ENCODE results near the gene HINFP.
A peak's percentile ranks its signal among the peaks of the same experiment; 100 is the strongest.

HINFP gene, protein sequence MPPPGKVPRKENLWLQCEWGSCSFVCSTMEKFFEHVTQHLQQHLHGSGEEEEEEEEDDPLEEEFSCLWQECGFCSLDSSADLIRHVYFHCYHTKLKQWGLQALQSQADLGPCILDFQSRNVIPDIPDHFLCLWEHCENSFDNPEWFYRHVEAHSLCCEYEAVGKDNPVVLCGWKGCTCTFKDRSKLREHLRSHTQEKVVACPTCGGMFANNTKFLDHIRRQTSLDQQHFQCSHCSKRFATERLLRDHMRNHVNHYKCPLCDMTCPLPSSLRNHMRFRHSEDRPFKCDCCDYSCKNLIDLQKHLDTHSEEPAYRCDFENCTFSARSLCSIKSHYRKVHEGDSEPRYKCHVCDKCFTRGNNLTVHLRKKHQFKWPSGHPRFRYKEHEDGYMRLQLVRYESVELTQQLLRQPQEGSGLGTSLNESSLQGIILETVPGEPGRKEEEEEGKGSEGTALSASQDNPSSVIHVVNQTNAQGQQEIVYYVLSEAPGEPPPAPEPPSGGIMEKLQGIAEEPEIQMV

DNA sequence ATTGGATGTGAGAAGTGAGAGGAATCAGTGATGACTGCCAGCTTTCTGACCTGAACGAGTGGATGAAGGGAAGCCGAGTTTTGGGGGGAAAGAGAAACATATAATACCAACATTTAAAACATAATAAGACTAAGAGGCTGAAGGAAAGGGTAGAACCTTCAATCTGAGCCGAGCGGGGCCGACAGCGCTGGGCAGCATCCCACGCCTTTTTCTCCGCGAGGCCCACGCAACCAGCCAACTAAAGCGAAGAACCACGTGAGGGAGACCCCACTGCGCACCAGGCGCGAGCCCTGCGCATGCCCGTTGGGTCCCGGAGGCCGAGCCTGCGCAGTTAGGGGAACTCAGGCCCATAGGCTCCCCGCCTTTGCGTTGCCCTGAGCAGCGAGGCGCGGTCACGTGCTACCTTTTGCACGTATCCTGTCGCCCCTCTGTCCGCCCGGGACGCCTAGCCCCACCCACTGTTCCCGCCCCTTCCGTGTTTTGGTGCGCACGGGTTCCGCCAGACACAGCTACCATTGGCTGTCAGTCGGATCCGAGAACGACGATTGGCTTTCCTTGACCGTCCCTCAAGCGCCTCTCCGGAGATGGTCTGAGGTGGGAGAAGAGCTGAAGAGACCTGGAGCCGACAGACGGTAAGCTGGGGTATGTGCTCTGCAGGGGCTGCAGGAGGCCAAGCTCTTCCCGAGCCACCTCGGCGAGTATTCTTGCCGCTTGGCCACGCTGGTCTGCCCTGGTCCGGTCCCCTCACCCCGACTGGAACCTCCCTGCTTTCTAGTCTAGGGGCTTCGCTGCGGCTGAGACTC is at the start of gene HINFP:
TSS of gene HINFP (plus strand) at position 573 of the 803 bp plus-strand sequence. CDS start 5,365 bp downstream, outside the sequence.
- DNase-seq (ENCODE audit: low read depth) = peak; percentile 97

DNA sequence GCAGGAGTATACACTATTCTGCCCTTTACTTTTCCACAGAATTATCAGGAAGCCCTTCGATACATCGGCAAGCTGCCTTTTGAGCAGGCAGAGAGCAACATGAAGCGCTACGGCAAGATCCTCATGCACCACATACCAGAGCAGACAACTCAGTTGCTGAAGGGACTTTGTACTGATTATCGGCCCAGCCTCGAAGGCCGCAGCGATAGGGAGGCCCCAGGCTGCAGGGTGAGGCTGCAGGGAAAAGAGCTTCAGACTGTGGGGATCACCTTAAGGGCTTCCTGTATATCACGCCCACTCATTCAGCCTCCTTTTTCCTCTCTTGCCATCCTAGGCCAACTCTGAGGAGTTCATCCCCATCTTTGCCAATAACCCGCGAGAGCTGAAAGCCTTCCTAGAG is 43.5 kb upstream of the HINFP start:
- DNase-seq (ENCODE audit: low read depth) = no peak

DNA sequence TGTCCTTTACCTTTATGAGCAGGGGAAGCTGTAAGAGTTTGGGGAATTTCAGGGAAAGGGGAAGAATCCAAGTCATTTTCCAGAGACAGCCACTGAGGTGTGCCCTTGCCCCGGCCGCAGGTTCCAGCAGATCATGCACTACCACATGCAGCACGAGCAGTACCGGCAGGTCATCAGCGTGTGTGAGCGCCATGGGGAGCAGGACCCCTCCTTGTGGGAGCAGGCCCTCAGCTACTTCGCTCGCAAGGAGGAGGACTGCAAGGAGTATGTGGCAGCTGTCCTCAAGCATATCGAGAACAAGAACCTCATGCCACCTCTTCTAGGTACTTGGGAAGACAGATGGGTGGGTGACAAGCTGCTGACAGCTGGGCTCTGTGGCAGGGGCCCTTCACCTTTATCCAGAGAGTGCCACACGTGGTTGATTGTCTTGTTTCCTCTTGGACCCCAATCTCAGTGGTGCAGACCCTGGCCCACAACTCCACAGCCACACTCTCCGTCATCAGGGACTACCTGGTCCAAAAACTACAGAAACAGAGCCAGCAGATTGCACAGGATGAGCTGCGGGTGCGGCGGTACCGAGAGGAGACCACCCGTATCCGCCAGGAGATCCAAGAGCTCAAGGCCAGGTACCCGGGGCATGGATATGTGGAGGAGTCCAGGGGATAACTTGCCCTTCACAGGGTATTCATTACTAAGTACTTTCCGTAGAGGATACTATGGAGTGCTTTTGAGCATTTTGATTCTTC is 42.5 kb upstream of the HINFP start:
- DNase-seq (ENCODE audit: low read depth) = no peak

- no peak for DNase-seq (ENCODE audit: low read depth)
These were observed 39.6 kb upstream of the HINFP start for GRCh38 chr11:119081682-119082260.

- DNase-seq (ENCODE audit: low read depth) = peak; percentile 86
These were observed 36.5 kb upstream of the HINFP start, which contains the start of gene HMBS for GRCh38 chr11:119084663-119085436. Gene HMBS, plus strand, starts transcription at chr11:119084881. Its CDS starts 153 bp downstream, at chr11:119085034.

DNA sequence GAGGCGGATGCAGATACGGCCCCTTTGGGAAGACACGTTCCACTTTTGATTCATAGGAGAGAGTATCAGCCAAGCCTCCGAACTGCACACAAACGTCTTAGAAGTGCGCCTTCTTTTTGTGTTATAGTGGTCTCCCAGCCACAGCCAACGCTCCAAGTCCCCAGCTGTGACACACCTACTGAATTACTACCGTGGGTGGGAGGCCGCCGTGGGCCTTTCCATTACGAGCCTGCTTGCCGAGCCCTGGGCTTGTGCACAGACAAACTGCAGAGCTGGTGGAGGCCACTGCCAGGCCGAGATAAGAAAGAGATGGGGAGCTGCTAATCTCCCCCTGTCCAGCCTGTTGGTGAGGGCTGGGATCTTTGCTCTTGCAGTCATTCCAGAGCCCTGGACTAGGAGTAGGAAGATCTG is 35.9 kb upstream of the HINFP start:
- DNase-seq (ENCODE audit: low read depth) = no peak

GRCh38 chr11:119087123-119087522 is 34.3 kb upstream of the HINFP start:
- DNase-seq (ENCODE audit: low read depth) = no peak

- DNase-seq (ENCODE audit: low read depth) = no peak
These were observed 33.6 kb upstream of the HINFP start for GRCh38 chr11:119087747-119088241.

GRCh38 chr11:119088406-119088805 is 33.0 kb upstream of the HINFP start:
- DNase-seq (ENCODE audit: low read depth) = no peak

DNA sequence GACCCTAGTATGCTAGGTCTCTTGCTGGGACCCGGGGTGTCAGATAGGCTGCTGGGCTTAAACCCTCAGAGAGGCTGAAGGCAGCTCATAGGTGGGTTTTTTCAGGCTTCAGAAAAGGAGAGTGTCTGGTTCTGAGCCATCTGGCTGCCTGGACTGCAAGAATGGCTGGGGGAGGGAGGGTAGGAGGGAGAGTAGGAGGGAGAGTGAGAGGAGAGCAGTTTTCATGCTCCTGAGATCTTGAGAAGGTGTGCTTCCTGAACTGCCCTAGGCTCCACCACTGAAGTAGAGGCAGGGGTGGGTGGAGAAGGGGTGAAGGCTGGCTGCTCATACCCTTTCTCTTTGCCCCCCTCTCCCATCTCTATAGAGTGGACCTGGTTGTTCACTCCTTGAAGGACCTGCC is 32.1 kb upstream of the HINFP start:
- DNase-seq (ENCODE audit: low read depth) = no peak

- no peak for DNase-seq (ENCODE audit: low read depth)
These were observed 30.2 kb upstream of the HINFP start for GRCh38 chr11:119091178-119091577.

DNA sequence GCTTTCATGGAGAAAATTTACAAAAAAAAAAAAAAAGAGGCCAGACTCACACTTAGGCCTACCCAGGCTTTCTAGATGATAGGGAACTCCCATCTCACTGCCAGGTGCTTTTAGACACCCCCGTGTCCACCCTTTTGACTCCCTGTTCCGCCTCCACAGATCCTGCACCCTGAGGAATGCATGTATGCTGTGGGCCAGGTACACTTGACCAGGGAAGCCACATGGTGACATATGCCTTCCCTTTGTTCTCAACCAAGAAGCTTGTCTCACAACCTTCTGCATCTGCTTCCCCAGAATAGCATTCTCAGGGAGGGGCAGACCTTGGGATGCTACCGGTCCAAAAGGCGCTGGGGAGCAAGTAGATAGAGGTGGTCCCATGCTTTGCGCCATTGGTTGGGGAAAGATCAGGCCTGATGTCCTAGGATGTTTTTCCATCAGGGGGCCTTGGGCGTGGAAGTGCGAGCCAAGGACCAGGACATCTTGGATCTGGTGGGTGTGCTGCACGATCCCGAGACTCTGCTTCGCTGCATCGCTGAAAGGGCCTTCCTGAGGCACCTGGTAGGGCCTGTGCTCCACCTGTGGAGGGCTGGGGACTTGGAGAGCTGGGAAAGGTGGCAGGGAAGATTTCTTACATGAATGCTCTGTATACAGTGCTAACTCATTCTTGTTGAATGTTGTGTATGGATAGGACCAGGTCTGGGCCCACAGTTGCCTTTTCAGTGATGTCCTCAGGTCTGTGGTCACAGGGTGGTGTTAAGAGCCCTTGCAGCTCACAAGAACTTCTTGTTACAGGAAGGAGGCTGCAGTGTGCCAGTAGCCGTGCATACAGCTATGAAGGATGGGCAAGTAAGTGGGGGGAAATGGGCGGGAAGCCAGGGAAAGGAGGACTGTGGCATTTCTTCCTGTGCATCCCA is 29.2 kb upstream of the HINFP start:
- DNase-seq (ENCODE audit: low read depth) = no peak

GRCh38 chr11:119092880-119093842 is 28.2 kb upstream of the HINFP start:
- no peak for DNase-seq (ENCODE audit: low read depth)

- DNase-seq (ENCODE audit: low read depth) = no peak
These were observed 27.2 kb upstream of the HINFP start for GRCh38 chr11:119093942-119094815.

GRCh38 chr11:119094816-119095065 is 26.6 kb upstream of the HINFP start:
- peak; percentile 72 for DNase-seq (ENCODE audit: low read depth)

- peak; percentile 99 for DNase-seq (ENCODE audit: low read depth)
These were observed 26.1 kb upstream of the HINFP start for GRCh38 chr11:119095066-119095880.

- DNase-seq (ENCODE audit: low read depth) = no peak
These were observed 21.7 kb upstream of the HINFP start for GRCh38 chr11:119099711-119100110.

Measured in fibroblast of the conjunctiva (primary cell).